Aorta (tissue), 5 donors: ENCODE results near the gene SLC44A1. TPM values are rescaled to one million over a fixed set of nuclear protein-coding genes. Genes with fewer than 3 reads are reported as not detected.

Experiments
- ATAC-seq: fragments of 200-7000 bp; cut with Tn5 transposase; one replicate; pipeline ENCODE4 v1.9.1; 2022; ENCODE audit warnings: moderate library complexity; ENCODE audit not compliant: low FRiP score
- DNase-seq, 2 donors: peaks; one replicate each; pipeline ENCODE4 v3.0.0-alpha.2; 2020
- H3K27ac ChIP-seq, 2 donors: one replicate each; pipeline ENCODE4 v1.5.1; 2013; ENCODE audit warnings: low read length in 2 of 2, mild to moderate bottlenecking in 2 of 2, moderate library complexity in 2 of 2, control low read depth in 1 of 2, inconsistent platforms in 1 of 2, low read depth in 1 of 2
- H3K27me3 ChIP-seq, 2 donors: one replicate each; pipeline ENCODE4 v1.6.1; 2013; ENCODE audit warnings: control low read depth in 1 of 2, low read length in 1 of 2, mild to moderate bottlenecking in 1 of 2, moderate library complexity in 1 of 2; ENCODE audit not compliant: insufficient read depth in 2 of 2, control insufficient read depth in 1 of 2
- H3K36me3 ChIP-seq, 2 donors: one replicate each; pipeline ENCODE4 v1.6.1; 2013; ENCODE audit warnings: control low read depth in 1 of 2, low read length in 1 of 2, mild to moderate bottlenecking in 1 of 2; ENCODE audit not compliant: insufficient read depth in 2 of 2, control insufficient read depth in 1 of 2
- H3K4me1 ChIP-seq, 2 donors: one replicate each; pipeline ENCODE4 v1.6.1; 2013; ENCODE audit warnings: low read length in 2 of 2, control low read depth in 1 of 2, mild to moderate bottlenecking in 1 of 2, moderate library complexity in 1 of 2; ENCODE audit not compliant: insufficient read depth in 2 of 2, control insufficient read depth in 1 of 2
- H3K4me3 ChIP-seq, 2 donors: one replicate each; pipeline ENCODE4 v1.5.1; 2013; ENCODE audit warnings: low read length in 2 of 2, control low read depth in 1 of 2, mild to moderate bottlenecking in 1 of 2
- H3K9me3 ChIP-seq: one replicate; pipeline ENCODE4 v1.6.1; 2013; ENCODE audit warnings: mild to moderate bottlenecking, low read length; ENCODE audit not compliant: control insufficient read depth
- WGBS, 2 donors: extraction: QIAGEN DNeasy Blood & Tissue Kit; methylation state at CpG; one replicate each; pipeline ENCODE4 v1.1.7; 2013; 5-methylcytosine and 5-hydroxymethylcytosine counted together
- intact Hi-C, 2 donors: fragments of 100-400 bp; cut with DNase I; formaldehyde crosslinking; loops; one replicate each; pipeline versions ENCODE4 v1.14.2 to v1.15.0; 2022
- polyA plus RNA-seq, 2 donors: library from polyadenylated mRNA; stranded (reverse); fragments of 200-250 nt; gene quantifications; one replicate each; pipeline ENCODE4 v1.2.3, GENCODE V29; 2013
- total RNA-seq, 2 donors: library from RNA; stranded (reverse); fragmentation: NEBNext Ultra II Directional; extraction: Animal tissue kit (Norgen Biotek cat#: 25700); gene quantifications; one replicate each; pipeline ENCODE4 v1.2.1, GENCODE V29; 2021
- donor health status: healthy with polysubstance abuse.
- donor health status: Bipolar disorder and iron deficiency.
- donor health status: DM: no; HTN: no; CAD: no.
- donor health status: DM: no; HTN: no; CAD: no.
- donor health status: DM: yes; HTN: yes; CAD: no.

SLC44A1 gene
- total and polyA plus RNA-seq, 4 donors, result 11.4 to 46.6 (median 30.4) TPM

DNA sequence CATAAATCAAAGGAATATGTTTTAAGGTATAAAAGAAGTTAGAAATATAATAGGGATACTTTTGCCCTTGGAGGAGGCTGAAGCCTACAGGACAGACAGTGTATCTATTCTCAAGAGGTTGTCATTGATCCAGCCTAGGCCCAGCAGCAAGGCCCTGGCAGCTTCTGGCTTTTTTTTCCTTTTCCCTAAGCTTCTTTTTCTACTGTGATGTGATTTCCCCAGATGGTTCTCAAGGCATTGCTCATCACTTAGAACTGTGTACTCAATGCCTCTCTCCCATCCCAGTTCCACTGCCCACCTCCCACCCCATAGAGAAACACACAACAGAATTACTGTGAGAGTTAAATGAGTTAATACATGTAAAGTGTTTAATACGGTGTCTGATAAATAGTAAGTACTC, 88.6 kb downstream of the SLC44A1 start:
- intact Hi-C loops, result no loop called here
- H3K27ac ChIP-seq, result no peak overlapping the region
- no peak overlapping the region for H3K4me3 ChIP-seq
- WGBS, 2 donors, result 92 to 95% methylated on average over 1 of the region's 1 CpG
- peaks cover 2 to 3% of the 10 kb centered on the region in 2 donors for H3K4me1 ChIP-seq
- DNase-seq (no peak), ATAC-seq (no peak)
- H3K36me3 ChIP-seq, result peaks cover 4 to 9% of the 10 kb centered on the region in 2 donors
- H3K9me3 ChIP-seq, result no peaks in the 10 kb centered on the region
- H3K27me3 ChIP-seq, result no peaks in the 10 kb centered on the region

DNA sequence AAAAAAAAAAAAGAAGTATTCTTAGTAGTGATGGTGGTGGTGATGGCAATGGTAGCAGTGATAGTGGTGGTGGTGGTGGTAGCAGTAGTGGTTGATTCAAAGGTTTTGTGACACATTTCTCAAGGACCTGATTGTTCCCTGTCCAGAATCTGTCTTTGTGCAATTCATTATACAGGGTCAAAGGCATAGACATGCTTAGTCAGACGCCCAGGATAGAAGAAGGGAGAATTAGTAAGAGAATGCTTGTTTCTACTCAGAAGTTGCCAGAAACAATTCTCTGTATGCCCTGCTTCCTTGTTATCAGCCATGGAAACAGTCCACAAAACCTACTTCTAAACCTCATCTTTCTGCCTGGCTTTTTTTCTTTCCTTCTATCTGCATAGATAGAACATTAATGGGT, 89.4 kb downstream of the SLC44A1 start:
- Histone ChIP-seq H3K36me3 (peaks cover 4 to 7% of the 10 kb centered on the region in 2 donors), H3K27me3 (no peaks in the 10 kb centered on the region), H3K27ac (no peak overlapping the region), H3K4me3 (no peak overlapping the region), H3K4me1 (peaks cover 2 to 3% of the 10 kb centered on the region in 2 donors), H3K9me3 (no peaks in the 10 kb centered on the region)
- WGBS, 2 donors, result 40 to 59% methylated on average over 1 of the region's 1 CpG
- intact Hi-C loops, result no loop called here
- DNase-seq (no peak), ATAC-seq (no peak)

DNA sequence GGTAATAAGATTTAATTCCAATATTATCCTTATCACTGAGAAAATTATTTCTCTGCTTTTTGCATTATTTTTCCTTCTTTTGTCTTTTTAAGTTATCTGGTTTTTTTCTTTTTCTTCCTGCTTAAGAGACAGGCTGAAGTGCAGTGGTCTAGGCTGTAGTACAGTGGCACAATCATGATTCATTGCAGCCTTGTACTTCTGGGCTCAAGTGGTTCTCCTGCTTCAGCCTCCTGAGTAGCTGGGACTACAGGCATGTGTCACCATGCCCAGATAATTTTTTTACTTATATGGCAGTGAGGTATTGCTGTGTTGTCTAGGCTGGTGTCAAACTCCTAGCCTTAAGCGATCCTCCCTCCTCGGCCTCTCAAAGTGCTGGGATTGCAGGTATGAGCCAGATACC, 93.9 kb downstream of the SLC44A1 start:
- 97 to 98% methylated on average over 2 of the region's 2 CpGs for WGBS, 2 donors
- intact Hi-C loops, result no loop called here
- Histone ChIP-seq H3K27me3 (no peaks in the 10 kb centered on the region), H3K27ac (no peak overlapping the region), H3K4me1 (no peaks in the 10 kb centered on the region), H3K9me3 (no peaks in the 10 kb centered on the region), H3K36me3 (peaks cover 4 to 7% of the 10 kb centered on the region in 2 donors), H3K4me3 (no peak overlapping the region)
- ATAC-seq (no peak), DNase-seq (no peak)

DNA sequence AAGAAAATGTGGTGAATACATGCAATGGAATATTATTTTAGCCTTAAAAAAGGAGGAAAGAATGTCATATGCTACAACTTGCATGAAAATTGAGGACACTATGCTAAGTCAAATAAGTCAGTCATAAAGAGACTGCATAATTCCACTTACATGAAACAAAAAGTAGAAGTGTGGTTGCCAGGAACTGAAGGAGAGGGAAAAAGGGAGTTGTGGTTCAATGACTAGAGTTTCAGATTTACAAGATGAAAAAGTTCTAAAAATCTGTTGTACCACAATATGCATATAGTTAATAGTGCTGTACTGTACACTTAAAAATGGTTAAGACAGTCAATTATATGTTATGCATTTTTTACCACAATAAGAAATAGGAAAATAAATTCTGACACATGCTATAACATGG, 95.4 kb downstream of the SLC44A1 start:
- Histone ChIP-seq H3K27me3 (no peaks in the 10 kb centered on the region), H3K4me1 (no peaks in the 10 kb centered on the region), H3K4me3 (no peak overlapping the region), H3K9me3 (no peaks in the 10 kb centered on the region), H3K36me3 (peaks cover 4 to 7% of the 10 kb centered on the region in 2 donors), H3K27ac (no peak overlapping the region)
- intact Hi-C loops, result no loop called here
- DNase-seq (no peak), ATAC-seq (no peak)

DNA sequence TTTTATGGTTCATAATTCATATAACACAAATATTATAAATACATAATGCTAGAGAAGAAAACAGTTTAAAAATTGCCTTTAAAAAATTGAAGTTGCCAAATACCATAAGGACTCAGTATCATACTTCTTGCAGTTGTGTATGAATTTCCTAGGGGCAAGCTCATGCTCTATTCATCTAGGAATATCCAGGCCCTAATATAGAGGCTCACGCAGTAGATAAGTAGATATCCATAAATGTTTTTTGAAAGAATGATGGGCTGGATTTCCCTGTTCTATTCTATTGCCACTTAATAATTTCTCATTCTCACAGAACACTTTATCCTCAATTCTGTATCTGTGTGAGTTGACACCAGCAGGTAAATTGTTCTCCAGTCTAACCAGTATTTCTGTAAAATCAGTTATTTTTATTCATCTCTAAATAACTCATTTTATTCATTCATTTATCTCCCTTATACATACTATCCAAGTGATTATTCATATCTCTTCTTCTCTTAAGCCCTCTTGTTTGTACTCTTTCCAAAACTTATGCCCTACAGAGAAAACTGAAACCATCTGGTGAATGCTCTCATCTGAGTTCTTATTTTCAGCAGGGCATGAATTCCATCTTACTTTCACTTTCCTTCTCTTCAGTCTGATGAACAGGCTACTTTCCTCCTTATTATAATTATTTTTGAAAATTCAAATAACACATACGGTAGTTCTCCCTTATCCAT, 97.1 kb downstream of the SLC44A1 start:
- intact Hi-C loops, result no loop called here
- DNase-seq, result no peak
- no peaks in the 10 kb centered on the region for H3K4me1 ChIP-seq
- no peak overlapping the region for H3K27ac ChIP-seq
- H3K9me3 ChIP-seq, result no peaks in the 10 kb centered on the region
- H3K36me3 ChIP-seq, result peaks cover 0 to 3% of the 10 kb centered on the region in 2 donors
- ATAC-seq, result no peak
- no peak overlapping the region for H3K4me3 ChIP-seq
- 76 to 77% methylated on average over 2 of the region's 2 CpGs for WGBS, 2 donors
- no peaks in the 10 kb centered on the region for H3K27me3 ChIP-seq

DNA sequence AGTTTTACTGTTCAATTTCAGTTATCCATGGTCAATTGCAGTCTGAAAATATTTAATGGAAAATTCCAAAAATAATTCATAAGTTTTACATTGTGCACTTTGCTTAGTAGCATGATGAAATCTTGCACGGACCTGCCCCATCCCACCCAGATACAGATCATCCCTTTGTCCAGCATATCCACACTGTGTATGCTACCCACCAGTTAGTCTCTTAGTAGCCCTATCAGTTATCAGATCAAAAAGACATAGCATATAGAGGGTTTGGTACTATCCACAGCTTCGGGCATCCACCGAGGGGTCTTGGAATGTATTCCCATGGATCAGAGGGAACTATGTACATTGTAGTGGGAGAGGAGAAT, 97.7 kb downstream of the SLC44A1 start:
- WGBS, 2 donors, result 87 to 91% methylated on average over 3 of the region's 3 CpGs
- Histone ChIP-seq H3K9me3 (no peaks in the 10 kb centered on the region), H3K27me3 (no peaks in the 10 kb centered on the region), H3K4me3 (no peak overlapping the region), H3K4me1 (no peaks in the 10 kb centered on the region), H3K27ac (no peak overlapping the region), H3K36me3 (peaks cover 0 to 3% of the 10 kb centered on the region in 2 donors)
- ATAC-seq (no peak), DNase-seq (no peak)
- intact Hi-C loops, result no loop called here

DNA sequence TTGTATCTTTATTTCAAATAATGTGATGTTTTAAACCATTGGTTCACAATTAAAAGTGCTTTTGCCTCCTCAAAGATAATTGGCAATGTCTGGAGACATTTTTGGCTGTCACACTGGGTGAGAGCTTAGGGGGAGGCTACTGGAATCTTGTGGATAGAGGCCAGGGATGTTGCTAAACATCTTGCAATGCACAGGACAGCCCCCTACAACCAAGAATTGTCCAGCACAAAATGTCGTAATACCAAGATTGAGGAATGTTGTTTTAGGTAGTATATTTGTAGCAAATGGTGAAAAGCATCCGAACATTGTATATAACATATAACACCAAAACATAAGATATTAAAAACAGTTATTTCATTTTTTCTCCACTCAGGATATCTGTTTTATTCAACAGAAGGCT, 99.8 kb downstream of the SLC44A1 start:
- Histone ChIP-seq H3K4me1 (no peaks in the 10 kb centered on the region), H3K27me3 (no peaks in the 10 kb centered on the region), H3K4me3 (no peak overlapping the region), H3K27ac (no peak overlapping the region), H3K36me3 (no peaks in the 10 kb centered on the region), H3K9me3 (no peaks in the 10 kb centered on the region)
- no peak for ATAC-seq
- DNase-seq, result no peak
- intact Hi-C loops, result no loop called here
- 97% methylated on average over 2 of the region's 2 CpGs for WGBS, 2 donors

DNA sequence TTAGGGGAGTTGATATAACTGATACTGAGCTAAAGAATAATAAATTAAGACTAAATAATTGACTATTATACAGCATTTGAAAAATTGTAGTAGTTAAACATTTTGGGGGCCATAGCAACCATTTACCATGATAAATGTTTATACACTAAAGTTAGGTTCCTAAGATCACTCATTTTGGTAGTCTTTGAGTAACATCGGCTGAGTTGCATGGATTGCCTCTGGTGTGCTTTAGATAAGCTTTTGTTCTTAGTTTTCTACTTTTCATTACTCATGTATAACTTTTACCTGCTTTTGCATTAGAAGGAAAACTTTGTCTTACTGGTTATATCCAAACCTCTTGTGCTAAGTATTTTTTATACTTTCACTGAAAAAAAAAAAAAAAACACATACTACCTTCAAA, 101.2 kb downstream of the SLC44A1 start:
- Histone ChIP-seq H3K27ac (no peak overlapping the region), H3K4me3 (no peak overlapping the region), H3K36me3 (no peaks in the 10 kb centered on the region), H3K4me1 (no peaks in the 10 kb centered on the region), H3K9me3 (no peaks in the 10 kb centered on the region), H3K27me3 (no peaks in the 10 kb centered on the region)
- no peak for ATAC-seq
- DNase-seq, result no peak
- intact Hi-C loops, result no loop called here
- 86 to 92% methylated on average over 1 of the region's 1 CpG for whole genome bisulfite sequencing, 2 donors

DNA sequence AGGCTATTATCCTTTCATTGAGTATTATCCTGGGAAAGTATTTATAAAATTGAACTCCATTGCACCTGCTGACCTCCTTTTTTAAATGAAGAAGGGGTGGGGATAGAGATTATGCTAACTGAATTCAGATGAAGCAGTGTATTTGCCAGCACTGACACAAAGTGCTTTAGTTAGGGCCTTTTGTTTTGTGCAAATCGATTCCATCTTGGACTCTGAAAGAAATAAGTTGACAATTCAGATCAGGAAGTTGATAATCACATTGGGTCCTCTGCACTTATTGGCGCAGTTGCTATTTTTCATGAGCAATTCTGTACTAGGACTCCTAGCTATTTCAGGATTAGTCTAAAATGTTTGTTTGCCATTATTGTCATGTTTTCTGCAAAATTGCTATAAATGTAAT, 101.8 kb downstream of the SLC44A1 start:
- DNase-seq (no peak), ATAC-seq (no peak)
- H3K27me3 ChIP-seq, result no peaks in the 10 kb centered on the region
- H3K4me3 ChIP-seq, result no peak overlapping the region
- H3K9me3 ChIP-seq, result no peaks in the 10 kb centered on the region
- intact Hi-C loops, result no loop called here
- H3K4me1 ChIP-seq, result no peaks in the 10 kb centered on the region
- no peak overlapping the region for H3K27ac ChIP-seq
- no peaks in the 10 kb centered on the region for H3K36me3 ChIP-seq
- WGBS, 2 donors, result 85 to 94% methylated on average over 2 of the region's 2 CpGs
